ENCODE results near the gene TMBIM6. TPM values are rescaled to one million over a fixed set of nuclear protein-coding genes. Genes with fewer than 3 reads are reported as not detected.

TMBIM6 gene
- total and polyA plus RNA-seq, 10 donors: 100 to 437 (median 375) TPM

- peaks cover 0 to 62% (median 21%) of the 10 kb centered on the region in 6 donors for H3K36me3 ChIP-seq
- TF ChIP-seq POLR2A (IDR thresholded peaks at IDR 0.05): no peak
- no peak for TF ChIP-seq POLR2AphosphoS5 (IDR thresholded peaks at IDR 0.05)
- TF ChIP-seq, protein P1, sequence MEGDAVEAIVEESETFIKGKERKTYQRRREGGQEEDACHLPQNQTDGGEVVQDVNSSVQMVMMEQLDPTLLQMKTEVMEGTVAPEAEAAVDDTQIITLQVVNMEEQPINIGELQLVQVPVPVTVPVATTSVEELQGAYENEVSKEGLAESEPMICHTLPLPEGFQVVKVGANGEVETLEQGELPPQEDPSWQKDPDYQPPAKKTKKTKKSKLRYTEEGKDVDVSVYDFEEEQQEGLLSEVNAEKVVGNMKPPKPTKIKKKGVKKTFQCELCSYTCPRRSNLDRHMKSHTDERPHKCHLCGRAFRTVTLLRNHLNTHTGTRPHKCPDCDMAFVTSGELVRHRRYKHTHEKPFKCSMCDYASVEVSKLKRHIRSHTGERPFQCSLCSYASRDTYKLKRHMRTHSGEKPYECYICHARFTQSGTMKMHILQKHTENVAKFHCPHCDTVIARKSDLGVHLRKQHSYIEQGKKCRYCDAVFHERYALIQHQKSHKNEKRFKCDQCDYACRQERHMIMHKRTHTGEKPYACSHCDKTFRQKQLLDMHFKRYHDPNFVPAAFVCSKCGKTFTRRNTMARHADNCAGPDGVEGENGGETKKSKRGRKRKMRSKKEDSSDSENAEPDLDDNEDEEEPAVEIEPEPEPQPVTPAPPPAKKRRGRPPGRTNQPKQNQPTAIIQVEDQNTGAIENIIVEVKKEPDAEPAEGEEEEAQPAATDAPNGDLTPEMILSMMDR (IDR thresholded peaks at IDR 0.05 in 8 of 11, conservative IDR thresholded peaks at IDR 0.05 in 3 of 11): no peak
- peaks cover 0 to 7% (median 0%) of the 10 kb centered on the region in 8 donors for H3K9me3 ChIP-seq
- peak; percentile 61 for DNase-seq
- no peak overlapping the region for H3K27ac ChIP-seq
- H3K4me3 ChIP-seq: no peak overlapping the region
- H3K4me1 ChIP-seq: no peaks in the 10 kb centered on the region
- WGBS, 5 donors: 71 to 81% (median 75%) methylated on average over 20 to 22 of the region's 22 CpGs
- peaks cover 0 to 9% (median 0%) of the 10 kb centered on the region in 7 donors for H3K27me3 ChIP-seq (replicated peaks in 1 of 7)
- intact Hi-C loops (cut with DNase I; ENCODE audit: low total_unique reads): no loop called here
These were observed 49.6 kb downstream of the TMBIM6 start for GRCh38 chr12:49790741-49791555.

DNA sequence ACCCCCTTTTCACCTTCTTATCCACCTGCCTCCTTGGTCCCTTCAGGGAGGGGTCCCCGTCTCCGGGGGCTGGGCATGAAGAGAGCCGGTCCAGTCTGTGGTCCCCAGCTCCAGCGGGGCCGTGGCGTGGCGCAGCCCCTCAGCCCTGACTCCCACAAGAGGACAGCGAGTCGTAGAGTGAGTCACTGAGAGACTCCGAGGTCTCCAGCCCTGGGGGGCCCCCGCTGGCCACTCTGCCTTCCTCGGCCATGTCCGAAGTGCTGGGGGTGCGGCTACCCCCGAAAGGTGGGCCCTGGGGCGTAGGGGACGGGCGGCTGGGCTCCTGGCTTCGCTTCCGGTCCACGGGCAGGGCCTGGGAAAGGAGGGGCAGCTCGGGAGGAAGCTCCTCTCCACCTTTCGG, 50.3 kb downstream of the TMBIM6 start:
- intact Hi-C loops (cut with DNase I; ENCODE audit: low total_unique reads): no loop called here
- DNase-seq: peak; percentile 68
- 92 to 97% (median 95%) methylated on average over 11 to 23 of the region's 23 CpGs for WGBS, 5 donors
- TF ChIP-seq POLR2AphosphoS5 (IDR thresholded peaks at IDR 0.05) (peak in 1 of 3 donors; percentile 8), POLR2A (IDR thresholded peaks at IDR 0.05) (no peak)
- TF ChIP-seq, protein P1 (IDR thresholded peaks at IDR 0.05 in 8 of 11, conservative IDR thresholded peaks at IDR 0.05 in 3 of 11): no peak
- Histone ChIP-seq H3K27ac (no peak overlapping the region), H3K4me3 (no peak overlapping the region), H3K9me3 (peaks cover 0 to 7% (median 0%) of the 10 kb centered on the region in 8 donors), H3K4me1 (peaks cover 0 to under 1% (median 0%) of the 10 kb centered on the region in 6 donors), H3K27me3 (replicated peaks in 1 of 7) (peaks cover 0 to 2% (median 0%) of the 10 kb centered on the region in 7 donors), H3K36me3 (peaks cover 0 to 69% (median 27%) of the 10 kb centered on the region in 6 donors)

- Histone ChIP-seq H3K4me1 (peaks cover 0 to 7% (median 0%) of the 10 kb centered on the region in 6 donors), H3K36me3 (peaks cover 0 to 76% (median 33%) of the 10 kb centered on the region in 6 donors), H3K4me3 (no peak overlapping the region), H3K27ac (no peak overlapping the region), H3K9me3 (peaks cover 0 to 6% (median 0%) of the 10 kb centered on the region in 8 donors), H3K27me3 (replicated peaks in 1 of 7) (no peaks in the 10 kb centered on the region)
- intact Hi-C loops (cut with DNase I; ENCODE audit: low total_unique reads): no loop called here
- TF ChIP-seq, protein P1 (IDR thresholded peaks at IDR 0.05 in 8 of 11, conservative IDR thresholded peaks at IDR 0.05 in 3 of 11): no peak
- TF ChIP-seq POLR2A (IDR thresholded peaks at IDR 0.05) (no peak), POLR2AphosphoS5 (IDR thresholded peaks at IDR 0.05) (no peak)
- WGBS, 5 donors: 90 to 97% (median 95%) methylated on average over 14 to 20 of the region's 20 CpGs
- DNase-seq: no peak
These were observed 51.0 kb downstream of the TMBIM6 start for GRCh38 chr12:49792181-49792970.
